Esophagus muscularis mucosa (tissue), 4 donors: Measurements from ENCODE around the gene SCAP. TPM values are rescaled to one million over a fixed set of nuclear protein-coding genes. Genes with fewer than 3 reads are reported as not detected.

Experiments
- DNase-seq: peaks from one replicate; pipeline ENCODE4 v3.0.0-alpha.2; 2017; ENCODE audit errors: extremely low spot score
- H3K27ac ChIP-seq, 4 donors: fragments of 200-600 bp; sonication (generic); replicated peaks in 1 of 4; 1 replicate in 3 of 4; 2 replicates in 1 of 4; pipeline ENCODE4 v1.5.1; 2016 to 2019; ENCODE audit warnings: mild to moderate bottlenecking in 1 of 4
- H3K27me3 ChIP-seq, 4 donors: fragments of 200-600 bp; sonication (generic); one replicate each; pipeline versions ENCODE4 v1.5.1 to v1.6.0; 2016 to 2019
- H3K36me3 ChIP-seq, 4 donors: fragments of 200-600 bp; sonication (generic); one replicate each; pipeline ENCODE4 v1.5.1; 2016 to 2019
- H3K4me1 ChIP-seq, 4 donors: fragments of 200-600 bp; sonication (generic); one replicate each; pipeline ENCODE4 v1.5.1; 2016 to 2019
- H3K4me3 ChIP-seq, 4 donors: fragments of 200-600 bp; sonication (generic); 1 replicate in 2 of 4; 2 replicates in 2 of 4; pipeline ENCODE4 v1.5.1; 2016 to 2019; ENCODE audit warnings: mild to moderate bottlenecking in 4 of 4, moderate library complexity in 1 of 4
- H3K9me3 ChIP-seq, 4 donors: fragments of 200-600 bp; sonication (generic); 1 replicate in 3 of 4; 2 replicates in 1 of 4; pipeline ENCODE4 v1.5.1; 2016 to 2019
- EP300 ChIP-seq: sonication (generic); formaldehyde crosslinking; IDR thresholded peaks from one replicate; pipeline ENCODE4 v1.6.1; 2017; ENCODE audit warnings: antibody characterized with exemption
- POLR2A ChIP-seq: fragments of 450-650 bp; IDR thresholded peaks from one replicate; pipeline ENCODE4 v1.6.1; 2017; ENCODE audit warnings: antibody characterized with exemption, moderate library complexity, mild to moderate bottlenecking, low read depth
- POLR2AphosphoS5 ChIP-seq, 2 donors: sonication (generic); formaldehyde crosslinking; IDR thresholded peaks; one replicate each; pipeline ENCODE4 v1.6.1; 2017; ENCODE audit warnings: antibody characterized with exemption in 2 of 2
- WGBS: methylation state at CpG from one replicate; pipeline ENCODE4 v1.1.5; 2018; 5-methylcytosine and 5-hydroxymethylcytosine counted together
- intact Hi-C: fragments of 100-400 bp; cut with DNase I; formaldehyde crosslinking; loops from one replicate; pipeline ENCODE4 v1.15.1; 2023
- total RNA-seq, 4 donors: library from RNA; depleted of rRNA; stranded (reverse); fragments of >200 nt; gene quantifications; one replicate each; pipeline versions ENCODE4 v1.1.0 to v1.2.1, GENCODE V29; 2016
- TF ChIP-seq, protein P1 (sequence below), 3 experiments: fragments of 200-600 bp in 2 of 3; fragments of 450-650 bp in 1 of 3; sonication (generic) in 2 of 3; IDR thresholded peaks; one replicate each; pipeline ENCODE4 v1.5.1; 2017 to 2019; ENCODE audit warnings: antibody characterized with exemption in 3 of 3, mild to moderate bottlenecking in 2 of 3, moderate library complexity in 1 of 3

The SCAP gene
- total RNA-seq, 4 donors from 2014 or later = 67.6 to 104 (median 79.9) TPM

DNA sequence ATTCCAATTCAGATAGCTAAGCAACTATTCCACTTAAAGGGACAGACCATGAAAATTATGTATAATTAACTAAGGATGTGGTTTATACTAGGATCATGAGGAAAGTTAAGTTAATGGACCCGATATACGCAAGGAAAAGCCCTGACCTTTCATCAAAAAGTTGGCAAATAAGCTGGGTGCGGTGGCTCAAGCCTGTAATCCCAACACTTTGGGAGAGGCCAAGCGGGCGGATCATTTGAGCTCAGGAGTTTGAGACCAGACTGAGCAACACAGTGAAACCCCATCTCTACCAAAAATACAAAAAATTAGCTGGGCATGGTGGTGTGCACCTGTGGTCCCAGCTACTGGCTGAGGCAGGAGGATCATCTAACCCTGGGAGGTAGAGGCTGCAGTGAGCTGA, 39.6 kb downstream of the SCAP start:
- no peaks in the 10 kb centered on the region for H3K4me1 ChIP-seq
- DNase-seq = no peak
- H3K9me3 ChIP-seq = no peaks in the 10 kb centered on the region
- intact Hi-C loops = no loop called here
- no peaks in the 10 kb centered on the region for H3K27me3 ChIP-seq
- H3K27ac ChIP-seq = no peak overlapping the region
- peaks cover 24 to 87% (median 66%) of the 10 kb centered on the region in 4 donors for H3K36me3 ChIP-seq
- 97% methylated on average over 5 of the region's 5 CpGs for WGBS
- TF ChIP-seq POLR2AphosphoS5 (IDR thresholded peaks at IDR 0.05) = no peak
- TF ChIP-seq EP300 = no peak
- no peak for TF ChIP-seq POLR2A
- TF ChIP-seq, protein P1, sequence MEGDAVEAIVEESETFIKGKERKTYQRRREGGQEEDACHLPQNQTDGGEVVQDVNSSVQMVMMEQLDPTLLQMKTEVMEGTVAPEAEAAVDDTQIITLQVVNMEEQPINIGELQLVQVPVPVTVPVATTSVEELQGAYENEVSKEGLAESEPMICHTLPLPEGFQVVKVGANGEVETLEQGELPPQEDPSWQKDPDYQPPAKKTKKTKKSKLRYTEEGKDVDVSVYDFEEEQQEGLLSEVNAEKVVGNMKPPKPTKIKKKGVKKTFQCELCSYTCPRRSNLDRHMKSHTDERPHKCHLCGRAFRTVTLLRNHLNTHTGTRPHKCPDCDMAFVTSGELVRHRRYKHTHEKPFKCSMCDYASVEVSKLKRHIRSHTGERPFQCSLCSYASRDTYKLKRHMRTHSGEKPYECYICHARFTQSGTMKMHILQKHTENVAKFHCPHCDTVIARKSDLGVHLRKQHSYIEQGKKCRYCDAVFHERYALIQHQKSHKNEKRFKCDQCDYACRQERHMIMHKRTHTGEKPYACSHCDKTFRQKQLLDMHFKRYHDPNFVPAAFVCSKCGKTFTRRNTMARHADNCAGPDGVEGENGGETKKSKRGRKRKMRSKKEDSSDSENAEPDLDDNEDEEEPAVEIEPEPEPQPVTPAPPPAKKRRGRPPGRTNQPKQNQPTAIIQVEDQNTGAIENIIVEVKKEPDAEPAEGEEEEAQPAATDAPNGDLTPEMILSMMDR (IDR thresholded peaks at IDR 0.05) = no peak
- H3K4me3 ChIP-seq = no peak overlapping the region

DNA sequence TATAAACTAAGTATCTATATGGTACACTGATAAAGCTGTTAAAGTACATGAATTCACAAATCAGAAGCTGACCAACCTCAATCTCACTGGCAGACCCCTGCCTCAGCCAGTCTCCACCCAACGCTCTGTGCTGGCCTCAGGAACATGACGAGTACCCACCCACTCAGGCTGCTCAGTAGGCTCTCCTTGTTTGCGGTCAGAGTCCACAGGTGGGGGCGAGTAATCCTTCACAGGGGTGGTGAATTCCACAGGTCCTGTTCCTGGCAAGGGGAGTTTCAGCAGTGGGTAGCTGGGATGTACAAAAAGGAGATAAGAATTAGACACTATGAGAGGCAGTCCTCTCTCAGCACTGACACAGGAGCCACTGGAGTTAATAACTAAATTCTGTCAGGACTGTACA, 40.9 kb downstream of the SCAP start:
- peaks cover 24 to 83% (median 67%) of the 10 kb centered on the region in 4 donors for H3K36me3 ChIP-seq
- 96% methylated on average over 4 of the region's 4 CpGs for WGBS
- no peak overlapping the region for H3K4me3 ChIP-seq
- DNase-seq = no peak
- no peaks in the 10 kb centered on the region for H3K4me1 ChIP-seq
- H3K27ac ChIP-seq = no peak overlapping the region
- no peaks in the 10 kb centered on the region for H3K27me3 ChIP-seq
- TF ChIP-seq POLR2A (no peak), EP300 (no peak), POLR2AphosphoS5 (IDR thresholded peaks at IDR 0.05) (no peak)
- TF ChIP-seq, protein P1 (IDR thresholded peaks at IDR 0.05) = no peak
- intact Hi-C loops = no loop called here
- H3K9me3 ChIP-seq = no peaks in the 10 kb centered on the region

DNA sequence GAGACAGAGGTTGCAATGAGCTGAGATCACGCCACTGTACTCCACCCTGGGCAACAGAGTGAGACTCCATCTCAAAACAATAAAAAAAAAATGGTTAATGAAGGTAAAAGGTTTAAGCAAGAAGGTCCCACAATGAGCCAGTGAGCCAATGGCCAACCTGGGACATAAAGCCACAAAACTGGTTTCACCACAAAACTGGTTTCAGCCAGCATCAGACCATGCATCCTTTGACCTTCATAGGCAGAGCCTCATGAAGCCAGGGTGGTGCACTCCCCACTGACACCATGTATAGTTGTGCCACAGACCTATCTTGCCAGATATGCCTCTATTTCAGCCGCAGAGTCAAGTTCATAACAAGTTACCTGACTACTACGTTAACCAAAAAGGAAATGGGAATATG, 41.9 kb downstream of the SCAP start:
- DNase-seq = no peak

DNA sequence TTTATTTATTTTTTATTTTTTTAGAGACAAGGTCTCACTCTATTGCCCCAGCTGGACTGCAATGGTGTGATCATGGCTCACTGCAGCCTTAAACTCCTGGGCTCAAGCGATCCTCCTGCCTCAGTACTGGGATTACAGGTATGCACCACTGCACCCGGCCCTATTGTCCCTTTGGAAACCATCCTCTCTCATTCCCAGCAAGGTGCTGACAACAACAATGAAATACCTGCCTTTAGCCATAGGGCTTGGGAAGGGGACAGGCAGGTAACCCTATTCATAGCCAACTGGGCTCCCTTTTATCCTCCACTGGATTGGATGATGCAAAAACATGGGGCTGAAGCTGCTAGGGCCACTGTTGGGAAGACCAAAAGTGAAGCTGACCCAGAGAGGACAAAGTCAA, 43.1 kb downstream of the SCAP start:
- Histone ChIP-seq H3K27ac (no peak overlapping the region), H3K9me3 (no peaks in the 10 kb centered on the region), H3K27me3 (no peaks in the 10 kb centered on the region), H3K4me3 (no peak overlapping the region), H3K36me3 (peaks cover 32 to 75% (median 59%) of the 10 kb centered on the region in 4 donors), H3K4me1 (no peaks in the 10 kb centered on the region)
- WGBS = 100% methylated on average over 2 of the region's 2 CpGs
- TF ChIP-seq POLR2A (no peak), EP300 (no peak), POLR2AphosphoS5 (IDR thresholded peaks at IDR 0.05) (no peak)
- TF ChIP-seq, protein P1 (IDR thresholded peaks at IDR 0.05) = no peak
- intact Hi-C loops = no loop called here
- DNase-seq = no peak

More for the DNA sequence above, 41.9 kb downstream of the SCAP start:
- Histone ChIP-seq H3K4me1 (no peaks in the 10 kb centered on the region), H3K4me3 (no peak overlapping the region), H3K36me3 (peaks cover 24 to 72% (median 59%) of the 10 kb centered on the region in 4 donors), H3K27me3 (no peaks in the 10 kb centered on the region), H3K9me3 (no peaks in the 10 kb centered on the region), H3K27ac (no peak overlapping the region)
- intact Hi-C loops = no loop called here
- TF ChIP-seq POLR2AphosphoS5 (IDR thresholded peaks at IDR 0.05) (no peak), EP300 (no peak), POLR2A (no peak)
- TF ChIP-seq, protein P1 (IDR thresholded peaks at IDR 0.05) = no peak
- 91% methylated on average over 3 of the region's 3 CpGs for WGBS

DNA sequence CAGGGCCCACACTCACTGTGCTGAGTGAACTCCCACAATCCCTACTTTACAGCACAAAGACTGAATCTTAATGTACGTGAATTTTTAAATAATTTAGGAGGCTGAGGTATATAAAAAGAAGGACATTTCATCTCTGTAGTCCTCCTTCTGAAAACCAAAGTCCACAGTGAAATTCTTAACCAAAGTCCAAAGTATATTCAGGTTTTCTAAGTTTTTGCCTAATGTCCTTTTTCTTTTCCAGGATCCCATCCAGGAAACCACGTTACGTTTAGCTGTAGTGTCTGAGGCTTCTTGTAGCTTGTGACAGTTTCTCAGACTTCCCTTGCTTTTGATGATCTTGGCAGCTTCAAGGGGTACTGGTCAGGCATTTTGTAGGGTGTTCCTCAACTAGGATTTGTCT, 44.5 kb downstream of the SCAP start:
- H3K27ac ChIP-seq = no peak overlapping the region
- DNase-seq = no peak
- H3K27me3 ChIP-seq = no peaks in the 10 kb centered on the region
- intact Hi-C loops = no loop called here
- 80% methylated on average over 3 of the region's 3 CpGs for WGBS
- H3K36me3 ChIP-seq = peaks cover 32 to 77% (median 66%) of the 10 kb centered on the region in 4 donors
- TF ChIP-seq, protein P1 (IDR thresholded peaks at IDR 0.05) = no peak
- TF ChIP-seq POLR2AphosphoS5 (IDR thresholded peaks at IDR 0.05) (no peak), POLR2A (no peak), EP300 (no peak)
- H3K4me1 ChIP-seq = no peaks in the 10 kb centered on the region
- H3K4me3 ChIP-seq = no peak overlapping the region
- H3K9me3 ChIP-seq = no peaks in the 10 kb centered on the region
